ENCODE measurements around the gene ALK. TPM values are rescaled to one million over a fixed set of nuclear protein-coding genes. Genes with fewer than 3 reads are reported as not detected.

The ALK gene
- polyA plus RNA-seq, 3 donors = not detected

GRCh38 chr2:29802986-29803385 is 118.4 kb downstream of the ALK start:
- WGBS (ENCODE audit: insufficient coverage) = no CpG with 5 or more reads among the region's 1 CpG
- Histone ChIP-seq H3K9ac (ENCODE audit: insufficient read depth, low read length, poor library complexity, severe bottlenecking) (no peak overlapping the region), H3K79me2 (ENCODE audit: insufficient read depth, low read length) (no peaks in the 10 kb centered on the region), H3K9me3 (replicated peaks in 1 of 2; ENCODE audit: control insufficient read depth in 1 of 2, insufficient read depth in 1 of 2, low read length in 2 of 2) (no peaks in the 10 kb centered on the region), H3K4me2 (replicated peaks; ENCODE audit: extremely low read depth, low read length, poor library complexity, severe bottlenecking) (no peak overlapping the region), H3K4me1 (ENCODE audit: control insufficient read depth in 1 of 2, insufficient read depth in 2 of 2, low read length in 2 of 2) (no peaks in the 10 kb centered on the region), H3K4me3 (replicated peaks in 1 of 3; ENCODE audit: low read depth in 2 of 3, low read length in 3 of 3) (no peak overlapping the region), H2AFZ (ENCODE audit: insufficient read depth, low read depth, low read length, poor library complexity, severe bottlenecking) (no peak overlapping the region), H3K27me3 (ENCODE audit: control insufficient read depth in 2 of 2, insufficient read depth in 2 of 2, low read length in 2 of 2) (no peaks in the 10 kb centered on the region), H4K20me1 (ENCODE audit: insufficient read depth, low read length) (no peaks in the 10 kb centered on the region), H3K27ac (ENCODE audit: low read depth in 1 of 2, low read length in 2 of 2) (no peak overlapping the region), H3K36me3 (replicated peaks in 1 of 2; ENCODE audit: control insufficient read depth in 1 of 2, insufficient read depth in 2 of 2, low read length in 2 of 2) (no peaks in the 10 kb centered on the region)
- Mint-ChIP-seq H3K9me3 (peaks cover 0 to 6% (median 0%) of the 10 kb centered on the region in 7 donors), H3K4me3 (no peak overlapping the region), H3K27me3 (ENCODE audit: low read depth in 3 of 3) (peaks cover 0 to 1% (median 1%) of the 10 kb centered on the region in 3 donors), H3K27ac (no peak overlapping the region), H3K4me1 (no peaks in the 10 kb centered on the region), H3K36me3 (no peaks in the 10 kb centered on the region)
- intact Hi-C loops (cut with micrococcal nuclease) = no loop called here
- DNase-seq = no peak
- TF ChIP-seq, protein P1, sequence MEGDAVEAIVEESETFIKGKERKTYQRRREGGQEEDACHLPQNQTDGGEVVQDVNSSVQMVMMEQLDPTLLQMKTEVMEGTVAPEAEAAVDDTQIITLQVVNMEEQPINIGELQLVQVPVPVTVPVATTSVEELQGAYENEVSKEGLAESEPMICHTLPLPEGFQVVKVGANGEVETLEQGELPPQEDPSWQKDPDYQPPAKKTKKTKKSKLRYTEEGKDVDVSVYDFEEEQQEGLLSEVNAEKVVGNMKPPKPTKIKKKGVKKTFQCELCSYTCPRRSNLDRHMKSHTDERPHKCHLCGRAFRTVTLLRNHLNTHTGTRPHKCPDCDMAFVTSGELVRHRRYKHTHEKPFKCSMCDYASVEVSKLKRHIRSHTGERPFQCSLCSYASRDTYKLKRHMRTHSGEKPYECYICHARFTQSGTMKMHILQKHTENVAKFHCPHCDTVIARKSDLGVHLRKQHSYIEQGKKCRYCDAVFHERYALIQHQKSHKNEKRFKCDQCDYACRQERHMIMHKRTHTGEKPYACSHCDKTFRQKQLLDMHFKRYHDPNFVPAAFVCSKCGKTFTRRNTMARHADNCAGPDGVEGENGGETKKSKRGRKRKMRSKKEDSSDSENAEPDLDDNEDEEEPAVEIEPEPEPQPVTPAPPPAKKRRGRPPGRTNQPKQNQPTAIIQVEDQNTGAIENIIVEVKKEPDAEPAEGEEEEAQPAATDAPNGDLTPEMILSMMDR (IDR thresholded peaks at IDR 0.05) = no peak

GRCh38 chr2:29799628-29800027 is 121.8 kb downstream of the ALK start:
- H3K9ac ChIP-seq (ENCODE audit: insufficient read depth, low read length, poor library complexity, severe bottlenecking) = no peak overlapping the region
- peaks cover 0 to 3% (median 1%) of the 10 kb centered on the region in 3 donors for H3K27me3 Mint-ChIP-seq (ENCODE audit: low read depth in 3 of 3)
- H4K20me1 ChIP-seq (ENCODE audit: insufficient read depth, low read length) = no peaks in the 10 kb centered on the region
- no peak overlapping the region for H3K4me3 Mint-ChIP-seq
- no peaks in the 10 kb centered on the region for H3K36me3 Mint-ChIP-seq
- no peaks in the 10 kb centered on the region for H3K4me1 Mint-ChIP-seq
- WGBS (ENCODE audit: insufficient coverage) = 88% methylated on average over 1 of the region's 3 CpGs
- no peaks in the 10 kb centered on the region for H3K4me1 ChIP-seq (ENCODE audit: control insufficient read depth in 1 of 2, insufficient read depth in 2 of 2, low read length in 2 of 2)
- no peaks in the 10 kb centered on the region for H3K27me3 ChIP-seq (ENCODE audit: control insufficient read depth in 2 of 2, insufficient read depth in 2 of 2, low read length in 2 of 2)
- no peaks in the 10 kb centered on the region for H3K36me3 ChIP-seq (replicated peaks in 1 of 2; ENCODE audit: control insufficient read depth in 1 of 2, insufficient read depth in 2 of 2, low read length in 2 of 2)
- no peak overlapping the region for H2AFZ ChIP-seq (ENCODE audit: insufficient read depth, low read depth, low read length, poor library complexity, severe bottlenecking)
- H3K4me3 ChIP-seq (replicated peaks in 1 of 3; ENCODE audit: low read depth in 2 of 3, low read length in 3 of 3) = no peak overlapping the region
- DNase-seq = no peak
- TF ChIP-seq, protein P1 (IDR thresholded peaks at IDR 0.05) = no peak
- no peaks in the 10 kb centered on the region for H3K79me2 ChIP-seq (ENCODE audit: insufficient read depth, low read length)
- H3K9me3 Mint-ChIP-seq = peaks cover 0 to 4% (median 0%) of the 10 kb centered on the region in 7 donors
- no peaks in the 10 kb centered on the region for H3K9me3 ChIP-seq (replicated peaks in 1 of 2; ENCODE audit: control insufficient read depth in 1 of 2, insufficient read depth in 1 of 2, low read length in 2 of 2)
- intact Hi-C loops (cut with micrococcal nuclease) = no loop called here
- no peak overlapping the region for H3K27ac ChIP-seq (ENCODE audit: low read depth in 1 of 2, low read length in 2 of 2)
- H3K27ac Mint-ChIP-seq = no peak overlapping the region
- no peak overlapping the region for H3K4me2 ChIP-seq (replicated peaks; ENCODE audit: extremely low read depth, low read length, poor library complexity, severe bottlenecking)

Data from CD14-positive monocyte (primary cell).